ENCODE measurements around the gene DMWD.
A peak's percentile ranks its signal among the peaks of the same experiment; 100 is the strongest.

DMWD gene

DNA sequence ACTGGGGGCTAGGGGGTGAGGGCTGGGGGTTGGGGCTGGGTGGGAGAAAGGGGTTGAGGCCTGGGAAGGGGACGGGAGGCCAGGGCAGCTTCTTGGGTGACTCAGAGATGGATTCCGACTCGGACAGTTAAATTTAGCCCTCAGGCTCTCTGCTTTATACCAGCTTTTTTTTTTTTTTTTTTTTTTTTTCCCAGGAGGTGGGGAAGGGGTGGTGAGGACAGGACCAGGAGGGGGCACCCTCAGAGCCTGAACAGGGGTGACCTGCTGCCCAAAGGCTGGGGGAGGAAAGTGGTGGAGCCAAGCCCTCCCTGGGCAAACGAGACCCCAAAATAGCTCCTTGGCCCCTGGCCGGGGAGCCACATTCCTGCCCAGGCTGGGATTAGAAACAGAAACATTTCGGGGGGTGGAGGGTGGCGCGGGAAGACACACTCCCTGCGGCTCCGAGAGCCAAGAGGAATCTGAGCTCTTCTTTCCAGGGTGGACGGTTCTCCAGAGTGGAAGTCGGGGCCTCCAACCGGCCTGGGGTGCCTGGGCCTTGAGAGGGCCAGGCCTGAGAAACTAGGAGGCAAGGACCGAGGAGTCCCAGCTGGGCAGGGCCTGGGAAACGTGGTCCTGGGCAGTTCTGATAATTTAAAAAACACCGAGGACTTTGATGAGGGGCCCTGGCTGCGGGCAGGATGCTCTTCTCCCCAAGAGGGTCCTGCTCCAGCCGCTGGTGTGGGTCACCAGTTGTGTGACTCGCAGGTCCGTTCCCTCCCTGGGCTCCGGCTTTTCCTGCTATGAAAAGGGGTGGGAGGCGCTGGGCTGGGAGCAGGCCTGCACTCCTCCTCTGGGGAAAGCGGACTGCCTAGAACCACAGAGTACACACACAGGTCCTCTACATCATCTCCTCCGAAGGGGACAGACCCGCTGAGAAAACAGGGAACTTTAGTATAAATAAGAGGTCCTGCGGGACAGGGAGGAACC is 9.5 kb downstream of the DMWD start:
- FAIRE-seq (no peak), DNase-seq (ENCODE audit: insufficient read length) (no peak)
- TF ChIP-seq POLR2AphosphoS5 (IDR thresholded peaks at IDR 0.05; ENCODE audit: low read depth, low read length) (no peak), POLR2A (IDR thresholded peaks at IDR 0.05; ENCODE audit: low read depth, low read length) (no peak), TAF1 (IDR thresholded peaks at IDR 0.05; ENCODE audit: borderline replicate concordance, low read depth, low read length) (no peak)

DNA sequence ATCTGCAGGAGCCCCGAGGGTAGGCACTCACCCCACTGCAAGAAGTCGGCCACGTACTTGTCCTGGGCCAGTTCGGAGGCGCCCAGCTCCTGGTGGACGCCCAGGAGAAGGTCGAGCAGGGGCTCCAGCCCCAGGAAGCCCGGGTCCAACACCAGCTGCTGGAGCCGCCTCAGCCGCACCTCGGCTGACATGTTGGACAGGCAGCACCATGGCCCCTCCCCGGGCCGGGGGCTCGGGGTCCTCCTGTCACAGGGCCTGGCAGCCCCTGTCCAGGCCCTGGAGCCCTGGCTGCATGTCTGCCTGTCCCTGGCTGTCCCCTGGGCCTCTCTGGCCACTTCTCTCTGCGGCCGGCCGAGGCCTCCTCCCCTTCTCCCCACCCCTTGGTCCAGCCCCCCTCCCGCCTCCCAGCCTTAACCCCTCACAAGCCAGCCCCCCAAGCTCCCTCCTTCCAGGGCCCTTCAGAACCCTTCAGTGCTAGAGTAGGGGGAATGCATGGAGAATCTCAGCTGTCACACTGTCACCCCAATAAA is 10.4 kb downstream of the DMWD start, which contains the start of gene DMPK:
TSS of gene DMPK (minus strand) at position 329 of the 530 bp plus-strand sequence. CDS start at position 191, 138 bp downstream.
- FAIRE-seq (no peak), DNase-seq (ENCODE audit: insufficient read length) (no peak)
- TF ChIP-seq TAF1 (IDR thresholded peaks at IDR 0.05; ENCODE audit: borderline replicate concordance, low read depth, low read length), result no peak
- TF ChIP-seq POLR2AphosphoS5 (IDR thresholded peaks at IDR 0.05; ENCODE audit: low read depth, low read length), result no peak
- TF ChIP-seq POLR2A (IDR thresholded peaks at IDR 0.05; ENCODE audit: low read depth, low read length), result no peak; the same call in 1 of the 2 replicates

GRCh38 chr19:45781214-45782161 is 11.2 kb downstream of the DMWD start:
- FAIRE-seq (no peak), DNase-seq (ENCODE audit: insufficient read length) (no peak)
- TF ChIP-seq POLR2A (IDR thresholded peaks at IDR 0.05; ENCODE audit: low read depth, low read length) (0 out of 2 replicates have a peak, but pooled peaks have one; percentile 9), TAF1 (IDR thresholded peaks at IDR 0.05; ENCODE audit: borderline replicate concordance, low read depth, low read length) (no peak)

DNA sequence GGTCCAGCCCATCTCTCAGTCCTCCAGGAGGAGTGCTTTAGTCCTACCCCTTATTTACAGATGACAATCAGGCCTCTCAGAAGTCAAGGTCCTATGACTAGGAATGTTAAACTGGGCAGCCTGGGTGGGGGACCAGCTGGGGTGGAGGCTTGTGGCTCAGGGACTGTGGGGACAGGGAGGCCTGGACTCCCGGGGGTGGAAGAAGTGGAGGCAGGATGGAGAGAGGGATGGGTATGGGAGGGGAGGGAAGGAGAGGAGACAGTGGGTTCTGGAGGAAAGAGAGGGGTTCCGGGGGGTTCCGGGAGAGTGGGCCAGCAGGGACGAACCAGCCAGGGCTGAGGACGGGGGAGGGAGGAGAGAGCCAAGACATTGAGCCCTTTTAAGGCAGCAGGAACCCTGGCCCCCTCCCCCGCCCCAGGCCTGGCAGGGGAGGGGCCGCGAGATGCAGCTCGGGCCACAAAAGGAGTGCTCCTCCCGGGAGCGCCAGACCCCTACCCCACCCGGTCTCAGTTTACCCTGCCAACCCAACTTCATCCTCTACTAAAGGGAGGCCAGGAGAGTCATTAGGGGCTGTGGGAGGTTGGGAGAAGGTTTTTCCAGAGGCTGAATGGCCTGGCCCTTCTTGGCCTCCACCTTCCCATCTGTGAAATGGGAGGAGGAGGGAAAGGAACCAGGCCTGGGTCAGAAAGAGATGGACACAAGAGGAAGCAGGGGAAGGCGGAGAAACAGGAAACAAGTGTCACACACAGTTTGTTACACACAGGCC is 12.0 kb downstream of the DMWD start:
- FAIRE-seq (no peak), DNase-seq (ENCODE audit: insufficient read length) (no peak)
- TF ChIP-seq POLR2A (IDR thresholded peaks at IDR 0.05; ENCODE audit: low read depth, low read length) (no peak), POLR2AphosphoS5 (IDR thresholded peaks at IDR 0.05; ENCODE audit: low read depth, low read length) (no peak), TAF1 (IDR thresholded peaks at IDR 0.05; ENCODE audit: borderline replicate concordance, low read depth, low read length) (no peak)

- FAIRE-seq (no peak), DNase-seq (ENCODE audit: insufficient read length) (no peak)
- TF ChIP-seq POLR2AphosphoS5 (IDR thresholded peaks at IDR 0.05; ENCODE audit: low read depth, low read length) (no peak), POLR2A (IDR thresholded peaks at IDR 0.05; ENCODE audit: low read depth, low read length) (no peak), TAF1 (IDR thresholded peaks at IDR 0.05; ENCODE audit: borderline replicate concordance, low read depth, low read length) (no peak)
These were observed 12.5 kb downstream of the DMWD start for GRCh38 chr19:45780146-45780447.

DNA sequence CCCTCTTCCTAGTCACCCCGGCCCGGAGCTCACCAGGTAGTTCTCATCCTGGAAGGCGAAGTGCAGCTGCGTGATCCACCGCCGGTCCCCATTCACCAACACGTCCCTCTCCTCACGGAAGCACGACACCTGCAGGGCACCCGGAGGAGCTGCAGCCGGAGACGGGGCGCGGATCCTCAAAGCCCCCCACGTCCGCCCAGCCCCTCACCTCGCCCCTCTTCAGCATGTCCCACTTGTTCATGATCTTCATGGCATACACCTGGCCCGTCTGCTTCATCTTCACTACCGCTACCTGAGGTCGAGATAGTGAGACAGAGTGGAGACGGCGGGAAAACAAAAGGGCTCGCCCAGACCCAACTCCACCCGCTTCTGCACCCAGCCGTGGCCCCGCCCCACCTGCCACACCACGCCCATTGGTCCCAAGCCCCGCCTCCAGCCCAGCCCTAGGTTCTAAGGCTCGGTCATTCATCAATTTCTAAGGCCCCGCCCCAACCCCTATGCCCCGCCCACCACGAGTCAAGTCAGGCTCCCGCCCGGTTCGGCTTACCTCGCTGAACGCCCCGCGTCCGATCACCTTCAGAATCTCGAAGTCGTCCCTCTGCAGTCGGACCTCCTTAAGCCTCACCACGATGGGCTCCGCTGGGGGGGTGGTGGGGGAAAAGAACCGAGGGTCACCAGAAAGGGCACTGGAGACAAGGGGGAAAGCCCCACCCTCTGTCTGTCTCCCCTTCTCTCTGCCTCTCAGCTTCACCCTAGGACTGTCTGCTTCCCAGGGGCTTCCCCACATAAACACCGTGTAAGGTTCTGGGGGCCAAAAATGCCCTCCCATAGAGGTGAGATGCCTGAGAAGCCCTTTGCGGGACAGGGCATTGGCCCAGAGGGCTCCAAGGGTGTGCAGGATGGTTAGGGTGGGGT is 13.2 kb downstream of the DMWD start:
- FAIRE-seq (peak; percentile 96), DNase-seq (ENCODE audit: insufficient read length) (peak; percentile 94)
- TF ChIP-seq POLR2A (IDR thresholded peaks at IDR 0.05; ENCODE audit: low read depth, low read length) (no peak), POLR2AphosphoS5 (IDR thresholded peaks at IDR 0.05; ENCODE audit: low read depth, low read length) (no peak; the same call in 1 of the 2 replicates), TAF1 (IDR thresholded peaks at IDR 0.05; ENCODE audit: borderline replicate concordance, low read depth, low read length) (no peak)

- DNase-seq (ENCODE audit: insufficient read length) (no peak), FAIRE-seq (no peak)
- TF ChIP-seq POLR2A (IDR thresholded peaks at IDR 0.05; ENCODE audit: low read depth, low read length) (0 out of 2 replicates have a peak, but pooled peaks have one; percentile 20), POLR2AphosphoS5 (IDR thresholded peaks at IDR 0.05; ENCODE audit: low read depth, low read length) (no peak)
These were observed 14.5 kb downstream of the DMWD start for GRCh38 chr19:45778010-45778661.

- TF ChIP-seq POLR2AphosphoS5 (IDR thresholded peaks at IDR 0.05; ENCODE audit: low read depth, low read length) (no peak), TAF1 (IDR thresholded peaks at IDR 0.05; ENCODE audit: borderline replicate concordance, low read depth, low read length) (no peak)
- no peak for DNase-seq (ENCODE audit: insufficient read length)
- FAIRE-seq, result no peak
These were observed 15.2 kb downstream of the DMWD start for GRCh38 chr19:45777395-45777961.

DNA sequence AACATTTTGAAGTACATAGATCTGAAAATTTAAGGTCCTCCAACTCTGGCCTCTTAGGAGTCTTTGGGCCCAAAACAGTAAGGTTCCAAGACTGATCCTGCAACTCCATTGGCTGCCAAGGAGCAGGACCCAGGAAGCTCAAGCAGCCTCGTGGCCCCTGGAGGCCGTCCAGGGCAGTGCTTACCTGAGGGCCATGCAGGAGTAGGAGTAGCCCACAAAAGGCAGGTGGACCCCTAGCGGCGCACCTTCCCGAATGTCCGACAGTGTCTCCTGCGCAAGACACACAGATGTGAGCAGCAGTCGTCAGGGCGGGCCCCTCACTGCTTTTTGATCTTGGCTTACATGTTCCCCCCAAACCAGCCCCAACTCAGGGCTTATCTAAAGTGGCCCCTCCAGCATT is 17.9 kb downstream of the DMWD start:
- FAIRE-seq (no peak), DNase-seq (ENCODE audit: insufficient read length) (no peak)
- no peak for TF ChIP-seq POLR2AphosphoS5 (IDR thresholded peaks at IDR 0.05; ENCODE audit: low read depth, low read length)
- TF ChIP-seq POLR2A (IDR thresholded peaks at IDR 0.05; ENCODE audit: low read depth, low read length), result no peak
- no peak for TF ChIP-seq TAF1 (IDR thresholded peaks at IDR 0.05; ENCODE audit: borderline replicate concordance, low read depth, low read length)

All from GM12892 (cell line).